HepG2 (cell line): Measurements from ENCODE around the gene HINT1. TPM values are rescaled to one million over a fixed set of nuclear protein-coding genes. Genes with fewer than 3 reads are reported as not detected.

Experiments
- HNRNPLL ChIP-seq: fragments of 200-400 bp; formaldehyde crosslinking; IDR thresholded peaks from 2 replicates; pipeline ENCODE4 v1.6.1; 2017; ENCODE audit warnings: mild to moderate bottlenecking, low read depth, low read length; ENCODE audit not compliant: poor library complexity, severe bottlenecking
- TBL1XR1 ChIP-seq: fragments of 150-350 bp; IDR thresholded peaks from 2 replicates; pipeline ENCODE4 v1.6.1; 2014; ENCODE audit warnings: borderline replicate concordance, low read length; ENCODE audit not compliant: partially characterized antibody
- ZBTB25 ChIP-seq: IDR thresholded peaks from 2 replicates; pipeline ENCODE4 v1.6.1; 2018; ENCODE audit warnings: missing genetic modification reagents
- ZKSCAN1 ChIP-seq: fragments of 150-350 bp; IDR thresholded peaks from 2 replicates; pipeline ENCODE4 v1.6.1; 2014; ENCODE audit warnings: low read length
- ZNF142 ChIP-seq: sonication (generic); formaldehyde crosslinking; IDR thresholded peaks from 2 replicates; pipeline ENCODE4 v1.4.0; 2020; ENCODE audit warnings: missing genetic modification reagents
- ZNF766 ChIP-seq: sonication (generic); formaldehyde crosslinking; IDR thresholded peaks from 2 replicates; pipeline ENCODE4 v1.5.0; 2020; ENCODE audit warnings: missing genetic modification reagents, borderline replicate concordance
- polyA plus RNA-seq, 8 experiments: library from polyadenylated mRNA; depleted of rRNA in 3 of 8; stranded (reverse) in 7 of 8; unstranded in 1 of 8; fragments of >200 nt; fragmentation: Illumina TruSeq in 4 of 8; extraction: Trizol in 4 of 8; gene quantifications; 2 replicates each; pipeline versions ENCODE4 v1.2.1 to v1.2.3, GENCODE V29; 2011 to 2016; ENCODE audit warnings: low read depth in 4 of 8, missing spikeins in 1 of 8, mixed read lengths in 1 of 8; ENCODE audit not compliant: insufficient read depth in 1 of 8
- total RNA-seq, 5 experiments: library from RNA; depleted of rRNA; stranded (reverse); fragments of >200 nt; fragmentation: Illumina TruSeq; extraction: Trizol; gene quantifications; 2 replicates each; pipeline ENCODE4 v1.2.3, GENCODE V29; 2016; ENCODE audit warnings: low read depth in 1 of 5
- TF ChIP-seq, protein P1 (sequence below): sonication (generic); formaldehyde crosslinking; IDR thresholded peaks from 2 replicates; pipeline ENCODE4 v1.4.0; 2020; ENCODE audit warnings: mild to moderate bottlenecking, missing genetic modification reagents
- TF ChIP-seq, protein P2 (sequence below), 2 experiments: sonication (generic) in 1 of 2; formaldehyde crosslinking in 1 of 2; IDR thresholded peaks; 2 replicates each; pipeline versions ENCODE4 v1.4.0 to v1.6.1; 2018 to 2020; ENCODE audit warnings: missing genetic modification reagents in 2 of 2, borderline replicate concordance in 1 of 2, low read depth in 1 of 2, mild to moderate bottlenecking in 1 of 2, missing biosample characterization in 1 of 2

HINT1 gene
- total and polyA plus RNA-seq, 2 of the 13 experiments (the other 11 are each of a cell fraction or from before 2014, with no cell fraction given) = 428 to 997 TPM

DNA sequence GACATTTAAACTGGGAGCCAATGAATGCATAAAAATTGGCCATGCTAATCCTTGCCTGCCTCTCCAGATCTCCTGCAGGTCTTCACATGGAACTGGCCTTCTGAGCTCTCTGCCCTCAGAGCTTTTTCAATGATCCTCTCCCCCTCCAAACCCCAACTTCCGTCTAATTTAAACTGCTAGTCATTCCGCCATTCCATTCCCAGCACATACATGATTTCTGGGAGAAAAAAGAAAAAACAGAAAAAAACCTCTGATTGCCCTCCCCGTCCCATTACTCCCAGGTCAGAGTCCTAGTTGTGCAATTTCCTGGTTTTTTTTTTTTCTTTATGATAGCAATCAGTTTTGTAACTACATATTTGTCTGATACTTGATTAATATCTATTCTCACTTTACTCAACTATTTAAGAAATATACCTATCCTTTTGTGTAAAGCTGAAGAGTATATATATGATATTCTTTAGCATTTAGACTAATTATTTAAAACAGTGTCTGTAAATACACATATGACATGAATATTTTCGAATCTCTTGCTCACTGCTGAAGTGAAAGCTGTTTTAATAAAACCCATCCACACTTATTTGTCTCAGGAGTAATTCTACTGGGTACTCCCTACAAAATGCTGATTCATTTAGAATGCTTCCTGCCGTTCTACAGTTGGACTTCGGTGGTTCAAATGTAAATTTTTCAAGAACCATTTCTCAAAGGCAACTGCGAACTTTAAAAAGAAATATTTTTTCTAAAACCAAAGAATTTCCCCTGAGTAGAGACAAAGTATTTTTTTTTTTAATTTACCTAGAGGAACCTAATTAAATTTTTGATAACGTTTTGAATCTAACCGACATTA, 1.6 kb downstream of the HINT1 start (continued):
- TF ChIP-seq ZNF142 (CRISPR knock-in tag) = no peak
- TF ChIP-seq, protein P1, sequence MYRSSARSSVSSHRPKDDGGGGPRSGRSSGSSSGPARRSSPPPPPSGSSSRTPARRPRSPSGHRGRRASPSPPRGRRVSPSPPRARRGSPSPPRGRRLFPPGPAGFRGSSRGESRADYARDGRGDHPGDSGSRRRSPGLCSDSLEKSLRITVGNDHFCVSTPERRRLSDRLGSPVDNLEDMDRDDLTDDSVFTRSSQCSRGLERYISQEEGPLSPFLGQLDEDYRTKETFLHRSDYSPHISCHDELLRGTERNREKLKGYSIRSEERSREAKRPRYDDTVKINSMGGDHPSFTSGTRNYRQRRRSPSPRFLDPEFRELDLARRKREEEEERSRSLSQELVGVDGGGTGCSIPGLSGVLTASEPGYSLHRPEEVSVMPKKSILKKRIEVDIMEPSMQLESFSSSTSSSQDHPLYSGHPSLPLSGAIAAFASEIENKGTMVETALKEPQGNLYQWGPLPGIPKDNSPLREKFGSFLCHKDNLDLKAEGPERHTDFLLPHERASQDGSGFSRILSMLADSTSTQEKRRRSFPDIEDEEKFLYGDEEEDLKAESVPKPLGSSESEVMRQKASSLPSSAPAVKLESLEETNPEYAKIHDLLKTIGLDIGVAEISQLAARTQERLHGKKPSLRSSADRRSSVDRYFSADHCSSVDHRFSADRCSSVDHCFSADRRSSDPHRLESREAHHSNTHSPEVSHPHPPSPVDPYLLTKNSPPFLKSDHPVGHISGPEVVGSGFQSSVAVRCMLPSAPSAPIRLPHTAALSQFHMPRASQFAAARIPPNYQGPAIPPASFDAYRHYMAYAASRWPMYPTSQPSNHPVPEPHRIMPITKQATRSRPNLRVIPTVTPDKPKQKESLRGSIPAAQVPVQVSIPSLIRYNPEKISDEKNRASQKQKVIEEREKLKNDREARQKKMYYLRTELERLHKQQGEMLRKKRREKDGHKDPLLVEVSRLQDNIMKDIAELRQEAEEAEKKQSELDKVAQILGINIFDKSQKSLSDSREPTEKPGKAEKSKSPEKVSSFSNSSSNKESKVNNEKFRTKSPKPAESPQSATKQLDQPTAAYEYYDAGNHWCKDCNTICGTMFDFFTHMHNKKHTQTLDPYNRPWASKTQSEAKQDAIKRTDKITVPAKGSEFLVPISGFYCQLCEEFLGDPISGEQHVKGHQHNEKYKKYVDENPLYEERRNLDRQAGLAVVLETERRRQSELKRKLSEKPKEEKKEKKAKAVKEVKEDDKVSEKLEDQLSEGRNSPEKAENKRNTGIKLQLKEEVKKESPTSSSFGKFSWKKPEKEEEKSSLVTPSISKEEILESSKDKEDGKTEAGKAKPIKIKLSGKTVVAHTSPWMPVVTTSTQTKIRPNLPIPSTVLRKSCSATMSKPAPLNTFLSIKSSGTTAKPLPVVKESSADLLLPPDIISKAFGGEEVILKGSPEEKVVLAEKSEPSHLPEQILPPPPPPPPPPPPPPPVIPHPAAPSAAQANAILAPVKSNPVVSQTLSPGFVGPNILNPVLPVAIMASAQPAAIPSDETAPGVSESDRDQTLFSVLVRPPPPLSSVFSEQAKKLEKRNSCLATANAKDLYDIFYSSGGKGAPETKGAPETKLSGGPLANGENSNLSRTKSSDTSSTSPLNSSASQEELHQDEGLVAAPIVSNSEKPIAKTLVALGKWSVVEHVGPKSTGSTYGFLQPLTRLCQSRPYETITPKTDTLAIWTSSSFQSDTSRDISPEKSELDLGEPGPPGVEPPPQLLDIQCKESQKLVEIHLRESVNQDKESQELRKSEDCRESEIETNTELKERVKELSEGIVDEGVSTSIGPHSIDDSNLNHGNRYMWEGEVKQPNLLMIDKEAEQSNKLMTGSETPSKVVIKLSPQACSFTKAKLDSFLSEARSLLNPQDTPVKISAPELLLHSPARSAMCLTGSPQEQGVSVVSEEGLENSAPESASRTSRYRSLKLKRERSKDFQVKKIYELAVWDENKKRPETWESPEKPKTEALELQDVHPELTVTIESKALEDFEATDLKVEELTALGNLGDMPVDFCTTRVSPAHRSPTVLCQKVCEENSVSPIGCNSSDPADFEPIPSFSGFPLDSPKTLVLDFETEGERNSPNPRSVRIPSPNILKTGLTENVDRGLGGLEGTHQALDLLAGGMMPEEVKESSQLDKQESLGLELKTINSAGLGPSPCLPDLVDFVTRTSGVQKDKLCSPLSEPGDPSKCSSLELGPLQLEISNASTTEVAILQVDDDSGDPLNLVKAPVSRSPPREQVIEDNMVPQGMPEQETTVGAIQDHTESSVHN = no peak
- no peak for TF ChIP-seq ZNF766
- TF ChIP-seq HNRNPLL = no peak
- TF ChIP-seq, protein P2, sequence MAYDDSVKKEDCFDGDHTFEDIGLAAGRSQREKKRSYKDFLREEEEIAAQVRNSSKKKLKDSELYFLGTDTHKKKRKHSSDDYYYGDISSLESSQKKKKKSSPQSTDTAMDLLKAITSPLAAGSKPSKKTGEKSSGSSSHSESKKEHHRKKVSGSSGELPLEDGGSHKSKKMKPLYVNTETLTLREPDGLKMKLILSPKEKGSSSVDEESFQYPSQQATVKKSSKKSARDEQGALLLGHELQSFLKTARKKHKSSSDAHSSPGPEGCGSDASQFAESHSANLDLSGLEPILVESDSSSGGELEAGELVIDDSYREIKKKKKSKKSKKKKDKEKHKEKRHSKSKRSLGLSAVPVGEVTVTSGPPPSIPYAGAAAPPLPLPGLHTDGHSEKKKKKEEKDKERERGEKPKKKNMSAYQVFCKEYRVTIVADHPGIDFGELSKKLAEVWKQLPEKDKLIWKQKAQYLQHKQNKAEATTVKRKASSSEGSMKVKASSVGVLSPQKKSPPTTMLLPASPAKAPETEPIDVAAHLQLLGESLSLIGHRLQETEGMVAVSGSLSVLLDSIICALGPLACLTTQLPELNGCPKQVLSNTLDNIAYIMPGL (CRISPR knock-in tag; IDR thresholded peaks at IDR 0.05; ENCODE audit: borderline replicate concordance in 1 of 2, low read depth in 1 of 2) = no peak
- TF ChIP-seq ZKSCAN1 = no peak
- TF ChIP-seq ZBTB25 (CRISPR knock-in tag) = peak; percentile 74
- TF ChIP-seq TBL1XR1 = no peak
